Stimulated activated CD8-positive, alpha-beta memory T cell treated with anti-CD3 and anti-CD28 coated beads, Interleukin-12 subunit alpha, Interleukin-12 subunit beta, amount 100 ng/mL, for 1 hour (primary cell): ENCODE data around the gene SUPT20HL2.
"Not testable (repeated sequence)": the region's sequence is repeated elsewhere in the genome, so short reads cannot be mapped to it uniquely, and the experiment has no call there.

Source experiments
- DNase-seq: peaks from one replicate; pipeline ENCODE4 v3.0.0-alpha.2; 2020; ENCODE audit warnings: low read depth

Gene SUPT20HL2

DNA sequence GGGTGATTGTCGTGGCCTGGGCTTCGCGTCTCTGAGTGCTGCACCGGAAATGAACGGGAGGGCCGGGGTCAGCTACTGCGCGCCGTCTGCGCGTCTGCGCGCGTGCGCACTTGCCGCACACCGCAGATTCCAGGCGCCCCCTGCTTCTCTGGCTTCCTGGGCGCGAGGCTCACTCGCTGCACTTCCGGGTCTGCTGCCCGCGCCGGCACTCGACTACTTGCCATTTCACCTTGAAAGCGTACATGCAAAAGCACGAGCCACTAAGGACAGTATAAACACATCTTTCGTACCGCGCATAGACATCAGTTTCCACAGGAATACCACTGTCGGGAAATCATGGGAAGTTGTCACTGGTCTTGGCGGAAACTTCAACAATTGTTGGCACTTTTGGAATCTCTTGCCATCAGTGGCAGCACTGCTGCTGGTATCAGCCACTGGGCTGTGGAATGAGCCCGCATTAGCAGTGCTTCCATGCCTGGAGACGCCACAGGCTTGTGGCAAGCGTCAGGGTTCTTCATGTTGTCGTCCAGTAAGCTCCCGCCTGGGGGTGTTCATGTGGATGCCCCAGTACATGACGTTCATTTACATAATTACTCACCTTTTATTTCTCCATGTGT, at the start of gene SUPT20HL2:
TSS of gene SUPT20HL2 (minus strand) at position 51 of the 617 bp plus-strand sequence. CDS start 754 bp downstream, outside the sequence.
- no peak for DNase-seq

- not testable (repeated sequence) for DNase-seq
Observed at GRCh38 chrX:24362089-24362745, 48.3 kb upstream of the SUPT20HL2 start.

DNA sequence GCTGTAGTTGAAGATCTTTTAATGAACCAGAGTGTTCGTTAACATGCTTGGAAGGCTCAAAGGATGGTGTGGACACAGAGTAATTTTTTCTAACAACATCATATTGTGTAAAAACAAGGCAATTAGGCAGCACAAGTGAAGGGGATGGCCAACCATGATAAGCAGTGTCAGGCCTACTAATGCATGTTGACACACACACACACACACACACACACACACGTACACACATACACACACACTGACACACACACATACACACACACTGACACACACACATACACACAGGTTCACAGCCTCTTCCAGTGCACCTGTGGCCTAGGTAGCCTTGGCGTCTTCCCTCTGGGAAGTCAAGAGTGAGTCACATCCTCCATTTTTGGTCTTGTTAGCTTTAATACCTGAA, 46.4 kb upstream of the SUPT20HL2 start, which contains the start of gene SUPT20HL1:
TSS of gene SUPT20HL1 (plus strand) at position 368 of the 400 bp plus-strand sequence. CDS start 2,122 bp downstream, outside the sequence.
- DNase-seq: no peak

- DNase-seq: no peak
Observed at GRCh38 chrX:24357106-24357505, 43.2 kb upstream of the SUPT20HL2 start.

DNA sequence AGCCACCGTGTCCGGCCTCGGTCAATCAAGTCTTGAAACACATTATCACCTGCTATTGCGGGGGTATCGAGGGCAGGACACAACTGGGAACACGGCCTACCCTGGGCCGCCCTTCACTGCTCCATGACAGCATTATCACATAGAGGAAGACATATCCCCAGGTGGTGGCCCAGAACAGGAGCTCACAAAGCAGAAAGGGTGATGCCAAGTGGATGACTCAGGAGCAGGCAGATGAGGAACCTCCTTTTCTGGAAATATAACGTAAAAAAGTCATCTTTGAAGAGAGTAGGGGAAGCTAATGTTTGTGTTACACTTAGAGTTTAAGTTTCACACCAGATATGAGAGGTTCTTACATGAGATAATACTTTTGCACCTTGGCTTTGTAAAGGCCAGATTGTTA, 41.2 kb upstream of the SUPT20HL2 start:
- DNase-seq: no peak

DNA sequence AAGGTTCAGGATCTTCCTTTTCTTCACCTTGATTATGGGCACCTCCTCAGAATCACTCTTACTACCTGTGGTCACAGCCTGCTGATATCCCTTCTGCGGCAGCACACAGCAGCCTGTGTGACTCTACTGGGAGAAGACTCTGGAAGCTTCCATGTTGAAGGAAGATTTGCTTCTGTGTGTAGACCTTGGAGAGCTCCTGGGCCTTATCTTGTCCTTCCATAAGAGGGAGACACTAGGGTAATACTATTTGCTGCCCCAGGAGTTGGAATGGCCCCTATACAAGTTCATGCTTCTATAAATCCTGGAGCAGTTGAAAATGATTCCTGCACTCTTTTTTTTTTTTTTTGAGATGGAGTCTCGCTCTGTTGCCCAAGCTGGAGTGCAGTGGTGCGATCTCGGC, 36.3 kb upstream of the SUPT20HL2 start:
- DNase-seq: no peak

DNA sequence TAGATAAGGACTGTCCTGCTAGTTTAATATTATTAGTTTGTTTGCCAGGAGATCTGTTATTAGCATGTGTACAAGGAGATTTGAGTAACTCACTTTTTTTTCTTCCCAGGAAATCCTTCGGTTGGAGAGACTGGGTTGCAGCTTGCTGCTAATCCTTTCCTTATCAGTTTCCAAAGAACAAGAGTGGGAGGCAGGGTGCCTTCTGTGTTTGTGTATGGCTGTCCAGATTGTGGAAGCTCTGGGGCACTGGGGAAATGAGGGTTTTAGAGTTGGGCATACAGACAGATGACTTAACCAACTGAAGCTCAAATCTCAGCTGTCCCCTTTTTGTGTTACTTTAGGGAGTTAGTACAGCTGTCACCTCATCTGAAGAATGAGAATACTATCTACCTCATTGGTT, 34.0 kb upstream of the SUPT20HL2 start:
- DNase-seq: no peak

DNA sequence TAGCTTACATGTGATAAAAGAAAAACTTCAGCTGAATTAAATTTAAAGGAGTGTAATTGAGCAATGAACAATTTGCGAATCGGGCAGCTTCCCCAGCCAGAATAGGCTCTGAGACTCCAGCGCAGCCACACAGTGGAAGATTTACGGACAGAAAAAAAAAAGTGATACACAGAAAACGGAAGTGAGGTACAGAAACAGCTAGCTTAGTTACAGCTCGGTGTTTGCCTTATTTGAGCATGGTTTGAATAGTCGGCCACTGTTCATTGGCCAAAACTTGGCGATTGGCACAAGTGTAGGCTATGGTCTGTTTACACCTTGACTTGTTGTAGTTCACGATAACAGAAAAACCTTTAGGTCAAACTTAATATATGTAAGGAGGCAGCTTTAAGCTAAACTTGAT, 29.9 kb upstream of the SUPT20HL2 start:
- DNase-seq: no peak

DNA sequence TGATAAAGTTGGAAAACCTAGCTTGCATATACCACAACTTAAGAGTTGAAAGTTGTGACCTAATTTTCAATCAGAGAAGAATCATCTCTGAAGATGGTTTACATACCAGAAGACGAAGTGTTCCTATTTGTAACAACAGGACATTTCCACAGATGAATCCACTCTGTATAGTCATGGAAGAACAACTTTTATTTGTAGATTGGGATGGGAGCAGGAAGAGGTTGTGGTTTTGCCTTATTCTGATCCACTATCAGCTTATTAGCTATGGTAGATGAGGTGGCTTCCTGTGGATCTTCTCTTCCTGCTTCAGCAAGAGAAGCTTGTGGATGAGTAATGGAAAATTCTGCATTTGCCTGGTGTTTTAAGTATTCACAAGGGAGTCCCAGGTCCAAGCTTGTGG, 27.9 kb upstream of the SUPT20HL2 start:
- no peak for DNase-seq

- no peak for DNase-seq
Observed at GRCh38 chrX:24340501-24340900, 26.6 kb upstream of the SUPT20HL2 start.

DNA sequence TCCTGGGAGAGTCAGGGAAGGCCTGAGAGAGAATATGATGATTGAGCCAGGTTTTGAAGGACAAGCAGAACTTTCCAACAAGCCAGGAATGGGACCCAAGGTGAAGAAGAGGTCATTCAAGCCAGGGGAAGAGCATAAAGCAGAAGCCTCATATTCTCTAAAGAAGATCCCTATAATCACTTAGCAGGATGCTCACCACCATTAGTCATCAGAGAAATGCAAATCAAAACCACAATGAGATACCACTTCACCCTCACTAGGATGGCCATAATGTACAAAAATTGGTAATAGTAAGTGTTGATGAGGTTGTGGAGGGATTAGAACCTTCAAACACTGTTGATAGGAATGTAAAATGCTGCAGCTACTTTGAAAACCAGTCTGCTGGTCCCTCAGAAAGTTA, 26.0 kb upstream of the SUPT20HL2 start:
- no peak for DNase-seq

DNA sequence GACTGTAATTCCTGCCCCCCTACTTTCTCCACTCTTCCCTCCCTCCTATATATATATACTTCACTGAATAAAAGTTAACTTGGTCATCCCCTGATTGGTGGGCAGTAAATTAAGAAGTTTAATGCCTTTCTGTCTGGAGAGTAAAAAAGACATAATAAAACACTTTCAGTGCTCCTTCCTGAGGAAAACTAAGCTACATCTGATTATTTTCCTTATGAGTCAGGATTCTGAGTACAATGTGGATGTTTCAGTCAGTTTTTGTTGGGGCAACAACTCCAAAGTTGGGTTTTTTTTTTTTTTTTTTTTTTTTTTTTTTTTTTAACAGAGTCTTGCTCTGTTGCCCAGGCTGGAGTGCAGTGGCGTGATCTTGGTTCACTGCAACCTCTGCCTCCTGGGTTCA, 22.0 kb upstream of the SUPT20HL2 start:
- DNase-seq: no peak

GRCh38 chrX:24334461-24334860, 20.6 kb upstream of the SUPT20HL2 start:
- DNase-seq: no peak

GRCh38 chrX:24333371-24333770, 19.5 kb upstream of the SUPT20HL2 start:
- DNase-seq: no peak

DNA sequence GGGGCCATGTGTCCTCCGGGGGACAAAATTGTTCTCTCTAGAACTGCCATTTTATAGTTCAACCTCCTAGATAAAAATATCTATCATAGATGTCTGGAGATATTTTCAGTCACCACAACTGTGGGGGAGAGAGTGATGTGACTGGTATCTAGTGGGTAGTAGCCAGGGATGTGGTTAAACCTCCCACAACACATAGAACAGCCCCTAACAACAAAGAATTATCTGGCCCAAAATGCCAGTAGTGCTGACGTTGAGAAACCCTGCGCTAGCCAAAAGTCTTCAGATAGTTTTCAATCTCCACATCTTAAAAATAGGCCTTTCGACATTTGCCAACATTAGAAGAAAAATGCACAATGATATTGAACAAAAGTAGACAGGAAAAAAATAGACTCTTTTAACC, 19.0 kb upstream of the SUPT20HL2 start:
- no peak for DNase-seq

- DNase-seq: no peak
Observed at GRCh38 chrX:24325231-24325630, 11.4 kb upstream of the SUPT20HL2 start.

DNA sequence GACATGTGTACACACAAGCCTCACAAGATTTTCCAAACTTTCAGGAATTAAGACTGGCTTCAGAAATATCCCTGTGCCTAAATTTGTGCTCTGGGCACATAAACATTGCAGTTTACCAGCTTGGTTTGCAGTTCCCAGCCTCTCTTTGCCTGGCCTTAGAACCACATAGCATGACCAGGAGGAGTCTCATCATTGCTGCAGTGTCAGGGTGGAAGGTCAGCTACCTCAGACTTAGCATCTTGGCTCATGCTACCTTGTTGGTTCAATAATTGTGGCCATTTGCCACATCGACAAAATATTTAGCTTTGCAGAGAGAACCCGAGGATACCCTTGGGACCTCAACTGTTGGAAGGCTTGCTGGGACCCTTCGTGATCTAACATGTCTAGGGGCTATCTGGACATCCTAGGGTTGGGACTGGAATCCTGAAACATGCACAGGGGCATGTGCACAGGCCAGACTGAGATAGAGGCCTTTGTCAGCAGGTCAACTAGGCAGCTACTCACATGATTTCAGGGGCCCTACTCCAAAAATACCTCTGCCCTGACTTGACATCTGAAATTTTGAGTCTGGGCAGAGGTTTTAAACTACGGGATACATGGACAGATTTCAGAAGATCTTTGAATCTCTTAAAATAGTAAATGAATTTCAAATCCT, 8.0 kb upstream of the SUPT20HL2 start:
- DNase-seq: no peak

- no peak for DNase-seq
Observed at GRCh38 chrX:24317567-24317966, 3.7 kb upstream of the SUPT20HL2 start.

DNA sequence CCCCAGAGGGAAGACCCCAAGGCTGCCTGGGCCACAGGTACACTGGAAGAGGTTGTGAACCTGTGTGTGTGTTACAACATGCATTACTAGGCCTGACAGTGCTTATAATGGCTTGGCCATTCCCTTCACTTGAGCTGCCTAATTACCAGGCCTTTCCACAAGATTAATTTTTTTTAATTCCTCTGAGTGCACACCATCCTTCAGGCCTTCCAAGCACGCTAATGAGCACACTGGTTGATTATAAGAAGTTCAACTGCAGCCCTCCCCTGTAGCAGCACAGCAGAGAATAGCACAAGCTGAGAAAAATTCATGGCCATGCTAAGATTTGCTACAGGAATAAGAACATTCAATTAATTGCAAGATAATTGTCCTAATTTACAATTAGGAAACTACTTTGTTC, 2.2 kb upstream of the SUPT20HL2 start:
- DNase-seq: no peak

- not testable (repeated sequence) for DNase-seq
Observed at GRCh38 chrX:24312249-24312607, 1.6 kb downstream of the SUPT20HL2 start.

- not testable (repeated sequence) for DNase-seq
Observed at GRCh38 chrX:24311507-24312248, 2.2 kb downstream of the SUPT20HL2 start.

- not testable (repeated sequence) for DNase-seq
Observed at GRCh38 chrX:24310916-24311315, 3.0 kb downstream of the SUPT20HL2 start.
